A549 (cell line): ENCODE measurements around the gene DNM1. TPM values are rescaled to one million over a fixed set of nuclear protein-coding genes. Genes with fewer than 3 reads are reported as not detected.

ENCODE experiments used
- ATAC-seq, 2 experiments: fragments of 200-7000 bp in 1 of 2; fragments of >200 bp in 1 of 2; cut with Nextera tagmentation in 1 of 2; cut with Tn5 transposase in 1 of 2; 3 replicates each; pipeline versions ENCODE4 v1.8.0 to v1.9.1; 2018 to 2020; ENCODE audit warnings: mild to moderate bottlenecking in 1 of 2, moderate library complexity in 1 of 2
- CTCF ChIA-PET: fragments of 300-600 bp; sonication (Branson Sonifier 250); formaldehyde crosslinking; extraction: SDS; loops from one replicate; lab custom pipeline; 2021; ENCODE audit warnings: antibody characterized with exemption, inconsistent platforms; lab: Yijun Ruan, JAX
- POLR2A ChIA-PET: fragments of 350-600 bp; formaldehyde crosslinking; extraction: SDS; loops from one replicate; lab custom pipeline; 2021; ENCODE audit warnings: antibody characterized with exemption, inconsistent platforms; lab: Yijun Ruan, JAX
- DNase-seq, 2 experiments: peaks; one replicate each; pipeline versions ENCODE4 v3.0.0 to v3.0.0-alpha.2; 2011 to 2016; ENCODE audit warnings: low read depth in 1 of 2, low spot score in 1 of 2
- FAIRE-seq: peaks from 2 replicates; lab custom pipeline; 2011; peaks lifted over from hg19 to GRCh38; lab: Jason Lieb, UNC
- H3K27ac ChIP-seq, 2 experiments: fragments of >200 bp; sonication (Bioruptor Twin); formaldehyde crosslinking; 3 replicates each; pipeline ENCODE4 v1.5.1; 2016 to 2017
- H3K4me1 ChIP-seq: fragments of >200 bp; sonication (Bioruptor Twin); formaldehyde crosslinking; 3 replicates; pipeline ENCODE4 v1.6.1; 2016
- H3K4me2 ChIP-seq: fragments of >200 bp; sonication (Bioruptor Twin); formaldehyde crosslinking; 3 replicates; pipeline ENCODE4 v1.6.1; 2016
- H3K4me3 ChIP-seq: fragments of >200 bp; sonication (Bioruptor Twin); formaldehyde crosslinking; 3 replicates; pipeline ENCODE4 v1.5.1; 2016
- H3K9me3 ChIP-seq: fragments of >200 bp; sonication (Bioruptor Twin); formaldehyde crosslinking; 3 replicates; pipeline ENCODE4 v1.6.1; 2016
- CHD4 ChIP-seq: fragments of 200-600 bp; sonication (generic); IDR thresholded peaks from 2 replicates; pipeline ENCODE4 v1.6.1; 2016; ENCODE audit warnings: antibody characterized with exemption, mild to moderate bottlenecking, borderline replicate concordance
- CTCF ChIP-seq: fragments of >200 bp; sonication (Bioruptor Twin); formaldehyde crosslinking; IDR thresholded peaks from 3 replicates; pipeline ENCODE4 v1.5.1; 2016
- EHF ChIP-seq: fragments of 250-450 bp; sonication (Bioruptor Pico); IDR thresholded peaks from 2 replicates; pipeline ENCODE4 v1.5.0; 2020; ENCODE audit warnings: mild to moderate bottlenecking
- EHMT2 ChIP-seq: fragments of 200-600 bp; sonication (generic); IDR thresholded peaks from 2 replicates; pipeline ENCODE4 v1.6.1; 2016; ENCODE audit warnings: antibody characterized with exemption, low read depth, mild to moderate bottlenecking, moderate library complexity
- HDAC2 ChIP-seq: fragments of 200-600 bp; sonication (generic); IDR thresholded peaks from 2 replicates; pipeline ENCODE4 v1.6.1; 2016
- HOXB5 ChIP-seq: fragments of 250-450 bp; sonication (Bioruptor Pico); IDR thresholded peaks from 2 replicates; pipeline ENCODE4 v1.5.0; 2020; ENCODE audit warnings: mild to moderate bottlenecking, moderate library complexity
- JUN ChIP-seq, 2 experiments: fragments of >200 bp; sonication (Bioruptor Twin); formaldehyde crosslinking; IDR thresholded peaks; 2 replicates in 1 of 2; 3 replicates in 1 of 2; pipeline ENCODE4 v1.6.1; 2016 to 2017
- JUNB ChIP-seq: fragments of >200 bp; sonication (Bioruptor Twin); formaldehyde crosslinking; IDR thresholded peaks from 2 replicates; pipeline ENCODE4 v1.6.1; 2016
- KDM5A ChIP-seq: fragments of 200-600 bp; sonication (generic); IDR thresholded peaks from 2 replicates; pipeline ENCODE4 v1.6.1; 2016; ENCODE audit warnings: antibody characterized with exemption, mild to moderate bottlenecking
- MAFK ChIP-seq: fragments of 450-650 bp; IDR thresholded peaks from 2 replicates; pipeline ENCODE4 v1.6.1; 2014; ENCODE audit not compliant: partially characterized antibody
- MAX ChIP-seq: IDR thresholded peaks from 2 replicates; pipeline ENCODE4 v1.6.1; 2012
- MYC ChIP-seq: IDR thresholded peaks from 2 replicates; pipeline ENCODE4 v1.6.1; 2012; ENCODE audit warnings: mild to moderate bottlenecking, inconsistent platforms, low read length, improper control_type of control experiment, borderline replicate concordance
- NFE2L2 ChIP-seq: fragments of 150-350 bp; conservative IDR thresholded peaks from 2 replicates; pipeline ENCODE4 v1.6.1; 2014; ENCODE audit warnings: low read length
- NR3C1 ChIP-seq: fragments of >200 bp; sonication (Bioruptor Twin); formaldehyde crosslinking; IDR thresholded peaks from 3 replicates; pipeline ENCODE4 v1.6.1; 2017
- PHF8 ChIP-seq: fragments of 200-600 bp; sonication (generic); IDR thresholded peaks from 2 replicates; pipeline ENCODE4 v1.6.1; 2016; ENCODE audit warnings: low read depth, mild to moderate bottlenecking, antibody characterized with exemption, moderate library complexity, borderline replicate concordance
- POLR2A ChIP-seq: IDR thresholded peaks from 2 replicates; pipeline ENCODE4 v1.6.1; 2012; ENCODE audit warnings: mild to moderate bottlenecking, low read length
- RAD21 ChIP-seq, 2 experiments: fragments of >200 bp in 1 of 2; sonication (Bioruptor Twin) in 1 of 2; formaldehyde crosslinking in 1 of 2; IDR thresholded peaks in 1 of 2; conservative IDR thresholded peaks in 1 of 2; 2 replicates in 1 of 2; 3 replicates in 1 of 2; pipeline ENCODE4 v1.6.1; 2012 to 2018; ENCODE audit warnings: inconsistent platforms in 1 of 2
- REST ChIP-seq: fragments of 200-600 bp; sonication (generic); IDR thresholded peaks from 2 replicates; pipeline ENCODE4 v1.6.1; 2016; ENCODE audit warnings: antibody characterized with exemption, mild to moderate bottlenecking, moderate library complexity
- RFX5 ChIP-seq: fragments of 450-650 bp; IDR thresholded peaks from 2 replicates; pipeline ENCODE4 v1.7.1; 2014; ENCODE audit warnings: antibody characterized with exemption, mild to moderate bottlenecking, moderate library complexity
- SMC3 ChIP-seq: fragments of >200 bp; sonication (Bioruptor Twin); formaldehyde crosslinking; IDR thresholded peaks from 3 replicates; pipeline ENCODE4 v1.6.1; 2018; ENCODE audit warnings: inconsistent platforms
- SREBF2 ChIP-seq: fragments of 450-650 bp; IDR thresholded peaks from 2 replicates; pipeline ENCODE4 v1.6.1; 2014; ENCODE audit warnings: mild to moderate bottlenecking, moderate library complexity
- TFCP2L1 ChIP-seq: fragments of 250-450 bp; sonication (Bioruptor Pico); IDR thresholded peaks from 2 replicates; pipeline ENCODE4 v1.5.0; 2021; ENCODE audit warnings: mild to moderate bottlenecking
- TP53 ChIP-seq: fragments of 250-450 bp; sonication (Bioruptor Pico); IDR thresholded peaks from 2 replicates; pipeline ENCODE4 v1.5.0; 2021; ENCODE audit warnings: mild to moderate bottlenecking, moderate library complexity
- USF2 ChIP-seq: fragments of 450-650 bp; IDR thresholded peaks from 2 replicates; pipeline ENCODE4 v1.6.1; 2014; ENCODE audit warnings: antibody characterized with exemption
- ZSCAN20 ChIP-seq: fragments of 250-450 bp; sonication (Bioruptor Pico); IDR thresholded peaks from 2 replicates; pipeline ENCODE4 v1.8.0; 2022; ENCODE audit warnings: mild to moderate bottlenecking, moderate library complexity
- WGBS: methylation state at CpG from one replicate; pipeline ENCODE4 v1.1.6; 2017; ENCODE audit errors: missing lambda C conversion rate; 5-methylcytosine and 5-hydroxymethylcytosine counted together
- polyA plus RNA-seq, 4 experiments: library from polyadenylated mRNA; depleted of rRNA in 3 of 4; stranded (reverse); fragments of >200 nt; fragmentation: RNase III in 1 of 4; extraction: RNeasy Plus Mini Kit Qiagen cat#74134 plus additional on column Dnase treatment in 1 of 4; gene quantifications; 2 replicates in 3 of 4; 3 replicates in 1 of 4; pipeline ENCODE4 v1.2.3, GENCODE V29; 2011 to 2017

The DNM1 gene
- polyA plus RNA-seq, 2 of the 4 experiments (the other 2 are of a cell fraction) = 60.2 to 139 TPM

GRCh38 chr9:128182893-128183588 lies 20.1 kb upstream of the DNM1 start:
- no peaks in the 10 kb centered on the region for H3K4me1 ChIP-seq
- H3K27ac ChIP-seq = no peak overlapping the region
- no peak overlapping the region for H3K4me3 ChIP-seq
- ChIA-PET POLR2A (no interaction called here), CTCF (interaction anchor here (1.1 to 6.7 kb wide), 11 partner anchors 8 to 72 kb away, joined by 3 to 41 read pairs (median 5); partner anchors contain the start of gene DNM1)
- H3K9me3 ChIP-seq = peaks cover 8% of the 10 kb centered on the region; the same call in 2 of the 3 replicates
- DNase-seq (no peak), ATAC-seq (peak; percentile 12 to 43; a peak in 4 of 6 replicates)
- WGBS = 87% methylated on average over 12 of the region's 12 CpGs
- no peak for TF ChIP-seq NR3C1
- no peak for TF ChIP-seq EHF (CRISPR knock-in tag)
- no peak for TF ChIP-seq EHMT2
- TF ChIP-seq CTCF = no peak
- TF ChIP-seq SREBF2 = no peak
- TF ChIP-seq KDM5A = no peak
- TF ChIP-seq JUNB = no peak
- no peak for TF ChIP-seq PHF8
- no peak for TF ChIP-seq SMC3
- TF ChIP-seq HOXB5 (CRISPR knock-in tag) = no peak
- TF ChIP-seq JUN (IDR thresholded peaks at IDR 0.05) = no peak
- TF ChIP-seq POLR2A = no peak
- TF ChIP-seq, all 56 proteins: peak for 0
- no peak for FAIRE-seq
- H3K4me2 ChIP-seq = no peak overlapping the region

- ChIA-PET POLR2A (interaction anchor here (0.9 to 1.2 kb wide), 2 partner anchors 26 to 27 kb away, joined by 4 read pairs; partner anchors contain the start of gene BBLN), CTCF (interaction anchor here (0.6 to 3.0 kb wide), 8 partner anchors 14 to 127 kb away, joined by 3 to 12 read pairs (median 3); partner anchors contain the start of gene DNM1)
- WGBS = 92% methylated on average over 11 of the region's 11 CpGs
- TF ChIP-seq PHF8 = no peak
- TF ChIP-seq MYC = no peak
- no peak for TF ChIP-seq ZSCAN20 (CRISPR knock-in tag)
- no peak for TF ChIP-seq TFCP2L1 (CRISPR knock-in tag)
- TF ChIP-seq NFE2L2 = no peak
- TF ChIP-seq RFX5 = no peak
- TF ChIP-seq TP53 = no peak
- no peak for TF ChIP-seq EHMT2
- TF ChIP-seq MAX = no peak
- TF ChIP-seq HDAC2 = no peak
- Histone ChIP-seq H3K27ac (no peak overlapping the region), H3K4me3 (no peak overlapping the region), H3K9me3 (no peaks in the 10 kb centered on the region), H3K4me2 (no peak overlapping the region), H3K4me1 (peaks cover 8% of the 10 kb centered on the region)
- DNase-seq = no peak
- no peak for ATAC-seq
- no peak for FAIRE-seq
Observed at GRCh38 chr9:128185979-128186965, 16.9 kb upstream of the DNM1 start.

GRCh38 chr9:128187361-128187760 lies 15.8 kb upstream of the DNM1 start:
- ChIA-PET POLR2A (interaction anchor here (1.2 kb wide), 1 partner anchor 27 kb away, joined by 4 read pairs; the partner anchor contains the start of gene BBLN), CTCF (interaction anchor here (1.0 to 2.7 kb wide), 3 partner anchors 17 to 74 kb away, joined by 3 to 12 read pairs (median 3); partner anchors contain the start of gene DNM1)
- H3K4me2 ChIP-seq = no peak overlapping the region
- WGBS = 100% methylated on average over 2 of the region's 2 CpGs
- H3K4me3 ChIP-seq = no peak overlapping the region
- no peak for FAIRE-seq
- H3K9me3 ChIP-seq = no peaks in the 10 kb centered on the region
- no peak for DNase-seq
- peaks cover 11% of the 10 kb centered on the region for H3K4me1 ChIP-seq
- no peak overlapping the region for H3K27ac ChIP-seq
- ATAC-seq = no peak
- no peak for TF ChIP-seq CHD4
- no peak for TF ChIP-seq REST
- TF ChIP-seq PHF8 = no peak
- TF ChIP-seq SREBF2 = no peak
- TF ChIP-seq MYC = no peak
- TF ChIP-seq MAFK = no peak
- no peak for TF ChIP-seq RAD21 (conservative IDR thresholded peaks at IDR 0.05 in 1 of 2, IDR thresholded peaks at IDR 0.05 in 1 of 2)
- TF ChIP-seq USF2 = no peak
